ENCODE data around the gene PTCD3. TPM values are rescaled to one million over a fixed set of nuclear protein-coding genes. Genes with fewer than 3 reads are reported as not detected.

Gene PTCD3
- total RNA-seq, 1 experiment from 2014 or later: 94.7 TPM

DNA sequence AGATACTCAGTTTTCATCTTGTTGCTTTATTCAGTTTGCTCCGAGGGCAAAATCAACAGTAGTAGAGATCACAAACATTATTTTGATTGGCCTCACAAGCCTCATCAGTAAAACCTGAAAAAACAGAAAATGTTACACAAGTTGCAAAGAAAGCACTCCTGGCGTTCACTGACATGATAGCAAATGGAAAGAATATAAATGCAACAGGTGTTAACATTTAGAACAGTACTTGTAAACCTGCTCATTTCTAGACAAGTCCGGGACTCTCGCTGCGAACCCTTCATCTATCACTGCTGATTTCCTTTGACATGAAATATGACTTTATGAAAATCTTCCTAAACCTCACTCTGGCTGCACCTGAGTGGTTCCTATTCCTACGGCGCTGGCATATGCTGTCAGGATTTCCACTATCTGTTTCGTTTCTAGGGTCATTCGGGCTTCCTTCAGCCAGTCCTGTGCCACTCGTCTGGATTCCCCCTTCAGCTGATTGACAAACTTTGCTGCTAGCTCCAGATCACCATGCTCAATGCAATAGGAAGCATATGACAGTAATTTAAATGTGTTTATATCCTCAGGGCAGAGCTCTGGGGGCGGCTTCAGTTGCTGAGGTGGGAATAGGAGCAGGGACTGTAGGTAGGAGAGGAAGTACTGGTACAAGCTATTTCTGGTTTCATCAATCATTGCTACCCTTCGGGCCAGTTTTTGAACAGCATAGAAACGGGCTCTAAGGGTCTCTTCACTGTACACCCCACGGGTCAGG is 38.1 kb downstream of the PTCD3 start:
- Histone ChIP-seq H3K4me1 (ENCODE audit: insufficient read depth, low read length) (no peaks in the 10 kb centered on the region), H3K27ac (ENCODE audit: low read length) (no peak overlapping the region), H3K9ac (ENCODE audit: low read length) (no peak overlapping the region), H3K9me3 (ENCODE audit: low read length) (no peaks in the 10 kb centered on the region), H3K79me2 (ENCODE audit: low read length) (no peaks in the 10 kb centered on the region), H3K27me3 (ENCODE audit: low read length) (no peaks in the 10 kb centered on the region), H3F3A (ENCODE audit: low read length, unreplicated experiment) (no peaks in the 10 kb centered on the region), H3K36me3 (ENCODE audit: low read depth, low read length) (peaks cover 59% of the 10 kb centered on the region), H3K9me2 (replicated peaks; ENCODE audit: low read length) (no peaks in the 10 kb centered on the region), H2AFZ (ENCODE audit: low read length) (no peak overlapping the region), H3K4me2 (ENCODE audit: low read length) (no peak overlapping the region), H4K20me1 (ENCODE audit: low read length) (no peaks in the 10 kb centered on the region), H3K4me3 (ENCODE audit: low read length) (no peak overlapping the region)
- DNase-seq (no peak), ATAC-seq (no peak)
- POLR2A ChIA-PET (ENCODE audit: unreplicated experiment): no interaction called here
- intact Hi-C loops (cut with micrococcal nuclease): loop anchor here (10.0 kb wide), 1 partner anchor 231 kb away; no protein-coding TSS in a partner anchor
- BruUV-seq (replicated peaks): TSS peak; percentile 50
- CTCF ChIA-PET: no interaction called here
- TF ChIP-seq, protein P1, sequence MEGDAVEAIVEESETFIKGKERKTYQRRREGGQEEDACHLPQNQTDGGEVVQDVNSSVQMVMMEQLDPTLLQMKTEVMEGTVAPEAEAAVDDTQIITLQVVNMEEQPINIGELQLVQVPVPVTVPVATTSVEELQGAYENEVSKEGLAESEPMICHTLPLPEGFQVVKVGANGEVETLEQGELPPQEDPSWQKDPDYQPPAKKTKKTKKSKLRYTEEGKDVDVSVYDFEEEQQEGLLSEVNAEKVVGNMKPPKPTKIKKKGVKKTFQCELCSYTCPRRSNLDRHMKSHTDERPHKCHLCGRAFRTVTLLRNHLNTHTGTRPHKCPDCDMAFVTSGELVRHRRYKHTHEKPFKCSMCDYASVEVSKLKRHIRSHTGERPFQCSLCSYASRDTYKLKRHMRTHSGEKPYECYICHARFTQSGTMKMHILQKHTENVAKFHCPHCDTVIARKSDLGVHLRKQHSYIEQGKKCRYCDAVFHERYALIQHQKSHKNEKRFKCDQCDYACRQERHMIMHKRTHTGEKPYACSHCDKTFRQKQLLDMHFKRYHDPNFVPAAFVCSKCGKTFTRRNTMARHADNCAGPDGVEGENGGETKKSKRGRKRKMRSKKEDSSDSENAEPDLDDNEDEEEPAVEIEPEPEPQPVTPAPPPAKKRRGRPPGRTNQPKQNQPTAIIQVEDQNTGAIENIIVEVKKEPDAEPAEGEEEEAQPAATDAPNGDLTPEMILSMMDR (conservative IDR thresholded peaks at IDR 0.05; ENCODE audit: low read depth, low read length): no peak
- TF ChIP-seq EZH2phosphoT487 (IDR thresholded peaks at IDR 0.05; ENCODE audit: borderline replicate concordance, low read length): no peak
- no peak for TF ChIP-seq EZH2 (IDR thresholded peaks at IDR 0.05; ENCODE audit: low read length, unreplicated experiment)

DNA sequence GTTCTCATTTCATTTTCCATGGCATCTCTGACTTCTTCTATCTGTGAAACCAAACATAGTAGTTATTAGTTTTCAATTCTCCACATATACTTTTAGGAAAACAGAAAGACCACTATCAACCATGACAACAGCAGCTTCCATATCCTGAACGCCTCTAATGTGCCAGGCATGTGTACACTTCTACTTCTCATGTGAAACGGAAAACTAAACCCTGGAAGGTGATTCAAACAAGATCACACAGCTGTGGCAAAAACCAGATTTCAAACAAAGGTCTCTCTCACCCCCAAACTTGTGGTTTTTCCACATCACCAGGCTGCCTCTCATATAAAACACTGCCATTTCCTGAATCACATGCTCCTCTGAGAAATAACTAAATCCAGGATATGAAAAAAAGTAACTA is 41.8 kb downstream of the PTCD3 start:
- Histone ChIP-seq H3K27me3 (ENCODE audit: low read length) (no peaks in the 10 kb centered on the region), H3K27ac (ENCODE audit: low read length) (no peak overlapping the region), H3K36me3 (ENCODE audit: low read depth, low read length) (peaks cover 65% of the 10 kb centered on the region), H4K20me1 (ENCODE audit: low read length) (0 out of 2 replicates have a peak, but pooled peaks cover 4% of the 10 kb centered on the region), H3F3A (ENCODE audit: low read length, unreplicated experiment) (peaks cover 3% of the 10 kb centered on the region), H3K4me3 (ENCODE audit: low read length) (no peak overlapping the region), H3K4me1 (ENCODE audit: insufficient read depth, low read length) (no peaks in the 10 kb centered on the region), H3K79me2 (ENCODE audit: low read length) (no peaks in the 10 kb centered on the region), H3K9me2 (replicated peaks; ENCODE audit: low read length) (no peaks in the 10 kb centered on the region), H3K9me3 (ENCODE audit: low read length) (no peaks in the 10 kb centered on the region), H2AFZ (ENCODE audit: low read length) (no peak overlapping the region), H3K4me2 (ENCODE audit: low read length) (no peak overlapping the region), H3K9ac (ENCODE audit: low read length) (no peak overlapping the region)
- ATAC-seq (no peak), DNase-seq (no peak)
- no TSS peak for BruUV-seq (replicated peaks)
- ChIA-PET POLR2A (ENCODE audit: unreplicated experiment) (no interaction called here), CTCF (no interaction called here)
- TF ChIP-seq EZH2 (IDR thresholded peaks at IDR 0.05; ENCODE audit: low read length, unreplicated experiment): no peak
- TF ChIP-seq EZH2phosphoT487 (IDR thresholded peaks at IDR 0.05; ENCODE audit: borderline replicate concordance, low read length): no peak
- TF ChIP-seq, protein P1 (conservative IDR thresholded peaks at IDR 0.05; ENCODE audit: low read depth, low read length): no peak
- intact Hi-C loops (cut with micrococcal nuclease): loop anchor here (10.0 kb wide), 1 partner anchor 227 kb away; no protein-coding TSS in a partner anchor

- no peak overlapping the region for H3K9ac ChIP-seq (ENCODE audit: low read length)
- TF ChIP-seq EZH2phosphoT487 (IDR thresholded peaks at IDR 0.05; ENCODE audit: borderline replicate concordance, low read length) (no peak), EZH2 (IDR thresholded peaks at IDR 0.05; ENCODE audit: low read length, unreplicated experiment) (no peak)
- TF ChIP-seq, protein P1 (conservative IDR thresholded peaks at IDR 0.05; ENCODE audit: low read depth, low read length): no peak
- DNase-seq (no peak), ATAC-seq (no peak)
- POLR2A ChIA-PET (ENCODE audit: unreplicated experiment): no interaction called here
- H3K9me2 ChIP-seq (replicated peaks; ENCODE audit: low read length): no peaks in the 10 kb centered on the region
- no peaks in the 10 kb centered on the region for H3K27me3 ChIP-seq (ENCODE audit: low read length)
- H3K4me3 ChIP-seq (ENCODE audit: low read length): no peak overlapping the region
- H3K36me3 ChIP-seq (ENCODE audit: low read depth, low read length): peaks cover 52% of the 10 kb centered on the region
- no peaks in the 10 kb centered on the region for H3K79me2 ChIP-seq (ENCODE audit: low read length)
- H3K4me2 ChIP-seq (ENCODE audit: low read length): no peak overlapping the region
- peaks cover 3% of the 10 kb centered on the region for H3F3A ChIP-seq (ENCODE audit: low read length, unreplicated experiment)
- H3K4me1 ChIP-seq (ENCODE audit: insufficient read depth, low read length): no peaks in the 10 kb centered on the region
- H3K9me3 ChIP-seq (ENCODE audit: low read length): no peaks in the 10 kb centered on the region
- no peak overlapping the region for H2AFZ ChIP-seq (ENCODE audit: low read length)
- intact Hi-C loops (cut with micrococcal nuclease): no loop called here
- H3K27ac ChIP-seq (ENCODE audit: low read length): no peak overlapping the region
- H4K20me1 ChIP-seq (ENCODE audit: low read length): 0 out of 2 replicates have a peak, but pooled peaks cover 4% of the 10 kb centered on the region
- CTCF ChIA-PET: no interaction called here
- no TSS peak for BruUV-seq (replicated peaks)
Observed at GRCh38 chr2:86150502-86150901, 44.5 kb downstream of the PTCD3 start.
